Sigmoid colon (tissue), 7 donors: ENCODE results near the gene PRMT3. TPM values are rescaled to one million over a fixed set of nuclear protein-coding genes. Genes with fewer than 3 reads are reported as not detected.
"Not testable (repeated sequence)": the region's sequence is repeated elsewhere in the genome, so short reads cannot be mapped to it uniquely, and the experiment has no call there.

Experiments
- DNase-seq: peaks from one replicate; pipeline ENCODE4 v3.0.0-alpha.2; 2019
- H3K27ac ChIP-seq, 4 donors: fragments of 200-600 bp; sonication (generic); one replicate each; pipeline ENCODE4 v1.5.1; 2016 to 2019; ENCODE audit warnings: mild to moderate bottlenecking in 1 of 4
- H3K27me3 ChIP-seq, 3 donors: fragments of 200-600 bp; sonication (generic); one replicate each; pipeline ENCODE4 v1.5.1; 2019; ENCODE audit warnings: mild to moderate bottlenecking in 1 of 3
- H3K36me3 ChIP-seq, 4 donors: fragments of 200-600 bp; sonication (generic); one replicate each; pipeline ENCODE4 v1.5.1; 2016 to 2019
- H3K4me1 ChIP-seq, 4 donors: fragments of 200-600 bp; sonication (generic); one replicate each; pipeline ENCODE4 v1.5.1; 2017 to 2019
- H3K4me3 ChIP-seq, 4 donors: fragments of 200-600 bp; sonication (generic); one replicate each; pipeline ENCODE4 v1.5.1; 2017 to 2019; ENCODE audit warnings: mild to moderate bottlenecking in 2 of 4, moderate library complexity in 1 of 4
- H3K9me3 ChIP-seq, 4 donors: fragments of 200-600 bp in 3 of 4; sonication (generic) in 3 of 4; one replicate each; pipeline versions ENCODE4 v1.5.1 to v1.6.1; 2013 to 2019
- EP300 ChIP-seq, 4 donors: sonication (generic); formaldehyde crosslinking; IDR thresholded peaks; one replicate each; pipeline ENCODE4 v1.6.1; 2017; ENCODE audit warnings: antibody characterized with exemption in 4 of 4
- POLR2A ChIP-seq, 2 donors: fragments of 450-650 bp; IDR thresholded peaks; one replicate each; pipeline ENCODE4 v1.6.1; 2016; ENCODE audit warnings: antibody characterized with exemption in 2 of 2, mild to moderate bottlenecking in 2 of 2, moderate library complexity in 2 of 2
- POLR2AphosphoS5 ChIP-seq, 4 donors: sonication (generic); formaldehyde crosslinking; IDR thresholded peaks; one replicate each; pipeline ENCODE4 v1.6.1; 2017; ENCODE audit warnings: antibody characterized with exemption in 4 of 4
- WGBS, 2 donors: extraction: QIAGEN DNeasy Blood & Tissue Kit; methylation state at CpG; one replicate each; pipeline ENCODE4 v1.1.7; 2013; 5-methylcytosine and 5-hydroxymethylcytosine counted together
- intact Hi-C: fragments of 100-400 bp; cut with DNase I; formaldehyde crosslinking; loops from one replicate; pipeline ENCODE4 v1.15.1; 2023
- polyA plus RNA-seq, 3 donors: library from polyadenylated mRNA; stranded (reverse); fragments of 200-250 nt; gene quantifications; one replicate each; pipeline ENCODE4 v1.2.3, GENCODE V29; 2013
- total RNA-seq, 4 donors: library from RNA; depleted of rRNA; stranded (reverse); fragments of >200 nt; gene quantifications; one replicate each; pipeline ENCODE4 v1.1.0, GENCODE V29; 2016
- TF ChIP-seq, protein P1 (sequence below), 4 experiments: fragments of 450-650 bp in 3 of 4; fragments of 200-600 bp in 1 of 4; IDR thresholded peaks; one replicate each; pipeline ENCODE4 v1.5.1; 2016 to 2019; ENCODE audit warnings: antibody characterized with exemption in 4 of 4, mild to moderate bottlenecking in 3 of 4, moderate library complexity in 2 of 4
- donor health status: healthy with polysubstance abuse.
- donor health status: Bipolar disorder and iron deficiency.
- donor health status: healthy.

PRMT3 gene
- total and polyA plus RNA-seq, 7 donors, result 4.9 to 18.4 (median 15.3) TPM

DNA sequence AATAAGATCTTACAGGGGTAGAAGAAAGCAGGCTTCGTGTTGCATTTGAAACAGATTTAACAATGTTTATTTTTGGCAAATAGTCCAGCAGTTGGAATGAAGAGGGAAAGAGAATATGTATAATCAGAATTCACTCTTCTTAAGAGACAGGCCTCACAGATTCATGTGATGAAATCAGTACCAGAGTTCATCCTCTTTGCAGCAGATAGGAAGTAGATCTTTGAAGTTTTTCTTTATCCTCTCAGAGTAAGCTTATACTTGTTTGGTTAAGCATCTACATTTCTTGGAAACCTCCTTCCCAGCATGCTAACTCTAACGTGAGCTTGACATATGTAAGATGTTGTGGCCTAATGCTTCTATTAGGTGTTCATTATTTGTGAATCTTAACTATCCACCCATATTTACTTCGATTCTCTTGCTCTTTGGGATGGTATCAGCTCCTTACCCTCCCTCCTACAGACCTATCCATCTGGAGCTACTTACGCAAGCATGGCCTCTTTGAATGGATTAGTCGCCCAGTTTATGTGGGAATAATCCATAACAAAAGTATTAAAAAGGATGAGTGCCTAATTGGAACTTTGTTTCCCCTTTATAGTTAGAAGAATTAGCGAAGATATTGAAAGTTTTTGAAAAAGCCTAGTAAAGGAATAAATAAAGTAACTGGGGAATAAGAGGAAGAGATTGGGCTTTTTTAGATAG lies 80.1 kb downstream of the PRMT3 start:
- no peak for DNase-seq
- 88 to 89% methylated on average over 6 of the region's 6 CpGs for WGBS, 2 donors
- Histone ChIP-seq H3K9me3 (peaks cover 0 to 5% (median 0%) of the 10 kb centered on the region in 4 donors), H3K4me3 (no peak overlapping the region), H3K36me3 (no peaks in the 10 kb centered on the region), H3K27ac (no peak overlapping the region), H3K27me3 (no peaks in the 10 kb centered on the region), H3K4me1 (no peaks in the 10 kb centered on the region)
- TF ChIP-seq, protein P1, sequence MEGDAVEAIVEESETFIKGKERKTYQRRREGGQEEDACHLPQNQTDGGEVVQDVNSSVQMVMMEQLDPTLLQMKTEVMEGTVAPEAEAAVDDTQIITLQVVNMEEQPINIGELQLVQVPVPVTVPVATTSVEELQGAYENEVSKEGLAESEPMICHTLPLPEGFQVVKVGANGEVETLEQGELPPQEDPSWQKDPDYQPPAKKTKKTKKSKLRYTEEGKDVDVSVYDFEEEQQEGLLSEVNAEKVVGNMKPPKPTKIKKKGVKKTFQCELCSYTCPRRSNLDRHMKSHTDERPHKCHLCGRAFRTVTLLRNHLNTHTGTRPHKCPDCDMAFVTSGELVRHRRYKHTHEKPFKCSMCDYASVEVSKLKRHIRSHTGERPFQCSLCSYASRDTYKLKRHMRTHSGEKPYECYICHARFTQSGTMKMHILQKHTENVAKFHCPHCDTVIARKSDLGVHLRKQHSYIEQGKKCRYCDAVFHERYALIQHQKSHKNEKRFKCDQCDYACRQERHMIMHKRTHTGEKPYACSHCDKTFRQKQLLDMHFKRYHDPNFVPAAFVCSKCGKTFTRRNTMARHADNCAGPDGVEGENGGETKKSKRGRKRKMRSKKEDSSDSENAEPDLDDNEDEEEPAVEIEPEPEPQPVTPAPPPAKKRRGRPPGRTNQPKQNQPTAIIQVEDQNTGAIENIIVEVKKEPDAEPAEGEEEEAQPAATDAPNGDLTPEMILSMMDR (IDR thresholded peaks at IDR 0.05), result no peak
- TF ChIP-seq POLR2AphosphoS5 (IDR thresholded peaks at IDR 0.05) (no peak), POLR2A (IDR thresholded peaks at IDR 0.05) (no peak)
- intact Hi-C loops, result no loop called here

DNA sequence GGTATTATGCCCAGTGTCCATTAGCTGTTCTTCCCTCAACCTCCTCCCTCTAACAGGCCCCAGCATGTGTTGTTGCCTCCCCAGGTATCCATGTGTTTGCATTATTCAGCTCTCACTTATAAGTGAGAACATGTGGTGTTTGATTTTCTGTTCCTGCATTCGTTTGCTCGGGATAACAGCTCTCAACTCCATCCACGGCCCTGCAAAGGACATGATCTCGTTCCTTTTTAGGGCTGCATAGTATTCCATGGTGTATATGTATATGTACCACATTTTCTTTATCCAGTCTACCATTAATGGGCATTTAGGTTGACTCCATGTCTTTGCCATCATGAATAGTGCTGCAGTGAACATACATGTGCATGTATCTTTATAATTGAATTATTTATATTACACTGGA lies 82.8 kb downstream of the PRMT3 start:
- TF ChIP-seq POLR2A (IDR thresholded peaks at IDR 0.05), result no peak
- TF ChIP-seq EP300 (IDR thresholded peaks at IDR 0.05), result no peak
- TF ChIP-seq, protein P1 (IDR thresholded peaks at IDR 0.05), result no peak
- TF ChIP-seq POLR2AphosphoS5 (IDR thresholded peaks at IDR 0.05), result no peak
- intact Hi-C loops, result no loop called here
- Histone ChIP-seq H3K27me3 (no peaks in the 10 kb centered on the region), H3K36me3 (no peaks in the 10 kb centered on the region), H3K9me3 (peaks cover 0 to 5% (median 0%) of the 10 kb centered on the region in 4 donors), H3K4me1 (no peaks in the 10 kb centered on the region), H3K27ac (no peak overlapping the region), H3K4me3 (no peak overlapping the region)
- no peak for DNase-seq
- 96 to 97% methylated on average over 4 of the region's 4 CpGs for WGBS, 2 donors

DNA sequence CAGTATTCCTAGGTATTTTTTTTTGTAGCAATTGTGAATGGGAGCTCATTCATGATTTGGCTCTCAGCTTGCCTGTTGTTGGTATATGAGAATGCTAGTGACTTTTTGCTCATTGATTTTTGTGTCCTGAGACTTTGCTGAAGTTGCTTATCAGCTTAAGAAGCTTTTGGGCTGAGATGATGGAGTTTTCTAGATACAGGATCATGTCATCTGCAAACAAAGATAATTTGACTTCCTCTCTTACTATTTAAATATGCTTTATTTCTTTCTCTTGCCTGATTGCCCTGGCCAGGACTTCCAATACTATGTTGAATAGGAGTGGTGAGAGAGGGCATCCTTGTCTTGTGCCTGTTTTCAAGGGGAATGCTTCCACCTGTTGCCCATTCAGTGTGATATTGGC lies 84.4 kb downstream of the PRMT3 start:
- DNase-seq, intact Hi-C loops, H3K9me3 ChIP-seq: not testable (repeated sequence)

DNA sequence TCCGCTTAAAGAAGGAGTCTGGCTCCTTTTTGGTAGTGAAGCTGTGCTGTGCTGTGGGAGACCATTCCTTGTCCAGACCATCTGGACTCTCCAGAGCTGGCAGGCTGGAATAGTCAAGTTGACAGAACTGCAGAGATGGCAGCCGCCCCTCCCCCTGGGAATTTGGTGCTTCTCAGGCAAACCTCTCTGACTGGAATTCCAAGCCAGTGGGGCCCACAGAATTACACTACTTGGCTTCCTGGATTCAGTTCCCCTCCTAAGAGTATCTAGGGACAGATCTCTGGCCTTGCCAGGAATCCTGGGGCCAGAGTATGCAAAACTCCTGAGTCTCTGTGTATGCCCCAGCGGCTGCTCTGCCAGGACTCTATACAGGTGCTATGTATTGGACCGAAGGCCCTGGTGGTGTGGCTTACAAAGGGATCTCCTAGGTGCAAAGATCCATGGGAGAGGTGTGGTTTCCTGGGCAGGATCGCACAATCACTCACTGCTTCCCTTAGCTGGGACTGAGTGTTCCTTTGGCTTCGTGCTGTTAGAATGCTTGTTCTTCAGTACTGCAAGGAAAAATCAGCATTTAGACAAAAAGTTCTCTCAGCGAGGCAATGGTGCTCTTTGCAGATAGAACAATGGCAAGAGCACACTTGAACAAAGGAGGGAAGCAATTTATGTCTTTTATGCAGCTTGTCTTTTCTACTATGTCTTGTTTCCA lies 86.8 kb downstream of the PRMT3 start:
- TF ChIP-seq EP300 (IDR thresholded peaks at IDR 0.05) (no peak), POLR2A (IDR thresholded peaks at IDR 0.05) (no peak), POLR2AphosphoS5 (IDR thresholded peaks at IDR 0.05) (no peak)
- TF ChIP-seq, protein P1 (IDR thresholded peaks at IDR 0.05), result no peak
- peak overlapping the region in 2 of 4 donors; percentile 17 to 41 for H3K27ac ChIP-seq
- 91 to 92% methylated on average over 7 of the region's 7 CpGs for WGBS, 2 donors
- intact Hi-C loops, result no loop called here
- H3K9me3 ChIP-seq, result peaks cover 0 to 5% (median 0%) of the 10 kb centered on the region in 4 donors
- H3K4me3 ChIP-seq, result no peak overlapping the region
- H3K4me1 ChIP-seq, result no peaks in the 10 kb centered on the region
- no peaks in the 10 kb centered on the region for H3K27me3 ChIP-seq
- no peak for DNase-seq
- H3K36me3 ChIP-seq, result no peaks in the 10 kb centered on the region

More for the DNA sequence above, 84.4 kb downstream of the PRMT3 start:
- not testable (repeated sequence) for H3K36me3 ChIP-seq, H3K4me3 ChIP-seq, H3K27me3 ChIP-seq, H3K27ac ChIP-seq, H3K4me1 ChIP-seq

DNA sequence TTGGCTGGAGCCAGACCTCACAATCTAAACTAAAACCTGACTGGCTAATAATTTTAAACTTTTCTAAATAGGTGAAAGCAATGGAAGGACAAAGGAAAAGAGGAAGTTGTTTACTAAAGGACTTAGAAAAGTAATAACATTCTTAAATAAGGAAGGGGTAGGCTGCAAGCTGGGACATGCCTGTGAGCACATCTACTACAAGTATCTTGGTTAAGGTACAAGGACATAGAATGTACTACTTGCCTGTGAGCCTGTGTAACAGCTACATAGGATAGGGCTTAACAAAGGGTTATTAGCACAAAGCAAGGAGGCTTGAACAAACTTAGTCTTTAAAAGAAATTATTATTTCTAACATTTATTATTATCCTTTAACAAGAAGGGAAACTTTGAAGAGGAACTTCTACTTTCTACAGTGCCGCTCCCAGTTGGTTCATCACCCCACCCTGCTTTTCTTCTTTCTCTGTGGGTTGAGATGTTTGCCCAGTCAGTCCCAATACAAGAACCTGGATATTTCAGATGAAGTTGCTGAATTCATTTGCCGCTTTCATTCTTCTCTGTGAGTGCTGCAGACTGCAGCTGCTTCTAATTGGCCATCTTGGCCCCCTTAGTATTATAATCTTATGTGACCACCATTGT lies 87.5 kb downstream of the PRMT3 start:
- intact Hi-C loops, result no loop called here
- no peak overlapping the region for H3K4me3 ChIP-seq
- H3K9me3 ChIP-seq, result peaks cover 0 to 5% (median 0%) of the 10 kb centered on the region in 4 donors
- H3K27ac ChIP-seq, result peak overlapping the region in 1 of 4 donors; percentile 11
- no peak for TF ChIP-seq POLR2A (IDR thresholded peaks at IDR 0.05)
- TF ChIP-seq EP300 (IDR thresholded peaks at IDR 0.05), result no peak
- TF ChIP-seq POLR2AphosphoS5 (IDR thresholded peaks at IDR 0.05), result no peak
- TF ChIP-seq, protein P1 (IDR thresholded peaks at IDR 0.05), result no peak
- no peak for DNase-seq
- H3K36me3 ChIP-seq, result no peaks in the 10 kb centered on the region
- H3K4me1 ChIP-seq, result no peaks in the 10 kb centered on the region
- 86 to 94% methylated on average over 2 of the region's 2 CpGs for WGBS, 2 donors
- H3K27me3 ChIP-seq, result no peaks in the 10 kb centered on the region
